ENCODE results near the gene DNAJB13. TPM values are rescaled to one million over a fixed set of nuclear protein-coding genes. Genes with fewer than 3 reads are reported as not detected.

DNAJB13 gene
- total RNA-seq, 3 donors from 2014 or later (not counting 1 experiment from before 2014, with no cell fraction given) = 0.45 TPM; not detected in 2

DNA sequence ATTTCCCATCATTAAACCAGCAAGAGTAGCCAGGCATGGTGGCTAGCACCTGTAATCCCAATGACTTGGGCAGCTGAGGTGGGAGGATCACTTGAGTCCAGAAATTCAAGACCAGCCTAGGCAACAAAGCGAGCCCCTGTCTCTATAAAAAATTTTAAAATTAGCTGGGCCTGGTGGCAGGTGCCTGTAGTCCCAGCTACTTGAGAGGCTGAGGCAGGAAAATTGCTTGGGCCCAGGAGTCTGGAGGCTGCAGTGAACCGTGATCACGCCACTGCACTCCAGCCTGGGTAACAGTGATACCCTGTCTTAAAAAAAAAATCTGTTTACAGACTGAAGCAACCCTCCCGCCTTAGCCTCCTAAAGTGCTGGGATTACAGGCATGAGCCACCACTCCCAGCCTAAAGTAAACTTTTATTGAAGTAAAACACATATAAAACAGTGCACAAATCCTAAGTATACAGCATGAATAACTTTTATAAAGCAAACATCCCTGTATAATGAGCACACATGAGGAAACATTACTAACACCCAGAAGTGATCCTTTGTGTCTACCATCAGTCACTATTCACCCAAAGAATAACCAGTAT lies 45.4 kb downstream of the DNAJB13 start:
- TF ChIP-seq CTCF (IDR thresholded peaks at IDR 0.05) = no peak
- Histone ChIP-seq H3K27ac (ENCODE audit: low read length) (peak overlapping the region; percentile 95), H3K9me3 (ENCODE audit: control insufficient read depth, insufficient read depth, low read length) (no peaks in the 10 kb centered on the region), H3K36me3 (ENCODE audit: control insufficient read depth, insufficient read depth, low read length) (peaks cover 3% of the 10 kb centered on the region), H3K27me3 (ENCODE audit: control insufficient read depth, insufficient read depth, low read length) (no peaks in the 10 kb centered on the region), H3K4me3 (ENCODE audit: low read length) (peak overlapping the region; percentile 8), H3K4me1 (ENCODE audit: control insufficient read depth, insufficient read depth, low read length) (peaks cover 38% of the 10 kb centered on the region)
- DNase-seq (peak in 1 of 2 donors; percentile 47), ATAC-seq (peak in 2 of 3 donors; percentile 7 to 10)
- H3K4me3 Mint-ChIP-seq = peak overlapping the region; percentile 92
- H3K4me1 Mint-ChIP-seq = peaks cover 50 to 57% of the 10 kb centered on the region in 2 donors
- no peaks in the 10 kb centered on the region for H3K27me3 Mint-ChIP-seq (ENCODE audit: low read depth in 2 of 2)
- intact Hi-C loops (cut with micrococcal nuclease) = no loop called here
- 47% methylated on average over 4 of the region's 4 CpGs for WGBS (ENCODE audit: insufficient coverage)
- no peaks in the 10 kb centered on the region for H3K36me3 Mint-ChIP-seq
- peak overlapping the region; percentile 98 to 100 for H3K27ac Mint-ChIP-seq
- no peaks in the 10 kb centered on the region for H3K9me3 Mint-ChIP-seq

GRCh38 chr11:73997120-73997770 lies 46.4 kb downstream of the DNAJB13 start:
- no peaks in the 10 kb centered on the region for H3K9me3 ChIP-seq (ENCODE audit: control insufficient read depth, insufficient read depth, low read length)
- peaks cover 4% of the 10 kb centered on the region for H3K36me3 ChIP-seq (ENCODE audit: control insufficient read depth, insufficient read depth, low read length)
- Mint-ChIP-seq H3K27me3 (ENCODE audit: low read depth in 2 of 2) (no peaks in the 10 kb centered on the region), H3K4me3 (peak overlapping the region; percentile 2), H3K4me1 (peaks cover 60 to 67% of the 10 kb centered on the region in 2 donors), H3K9me3 (no peaks in the 10 kb centered on the region), H3K27ac (peak overlapping the region; percentile 98 to 100), H3K36me3 (no peaks in the 10 kb centered on the region)
- no peak for TF ChIP-seq CTCF (IDR thresholded peaks at IDR 0.05)
- peaks cover 48% of the 10 kb centered on the region for H3K4me1 ChIP-seq (ENCODE audit: control insufficient read depth, insufficient read depth, low read length)
- peak in 1 of 2 donors; percentile 28 for DNase-seq
- WGBS (ENCODE audit: insufficient coverage) = 63% methylated on average over 6 of the region's 6 CpGs
- no peak for ATAC-seq
- no peak overlapping the region for H3K4me3 ChIP-seq (ENCODE audit: low read length)
- peak overlapping the region; percentile 95 for H3K27ac ChIP-seq (ENCODE audit: low read length)
- H3K27me3 ChIP-seq (ENCODE audit: control insufficient read depth, insufficient read depth, low read length) = no peaks in the 10 kb centered on the region
- intact Hi-C loops (cut with micrococcal nuclease) = no loop called here

DNA sequence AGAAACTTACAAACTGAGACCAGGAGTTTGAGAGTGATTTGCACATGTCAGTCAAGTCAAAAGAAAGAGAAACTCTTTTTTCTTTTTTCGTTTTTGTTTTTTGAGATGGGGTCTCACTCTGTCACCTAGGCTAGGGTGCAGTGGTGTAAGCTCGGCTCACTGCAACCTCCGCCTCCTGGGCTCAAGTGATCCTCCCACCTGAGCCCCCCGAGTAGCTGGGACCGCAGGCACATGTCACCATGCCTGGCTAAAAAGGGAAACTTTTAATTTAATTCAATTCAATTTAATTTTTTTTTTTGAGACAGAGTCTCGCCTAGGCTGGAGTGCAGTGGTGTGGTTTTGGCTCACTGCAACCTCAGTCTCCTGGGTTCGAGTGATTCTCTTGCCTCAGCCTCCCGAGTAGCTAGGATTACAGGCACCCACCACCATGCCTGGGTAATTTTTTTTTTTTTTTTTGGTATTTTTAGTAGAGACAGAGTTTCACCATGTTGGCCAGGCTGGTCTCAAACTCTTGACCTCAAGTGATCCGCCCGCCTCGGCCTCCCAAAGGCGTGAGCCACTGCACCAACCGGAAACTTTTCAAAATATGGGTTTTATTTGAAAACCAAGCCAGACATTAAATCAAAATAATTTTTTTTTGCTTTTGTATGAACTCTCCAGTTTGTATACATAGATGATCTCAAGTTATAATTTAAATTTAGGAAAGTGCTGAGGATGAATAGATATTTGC lies 48.2 kb downstream of the DNAJB13 start:
- 80% methylated on average over 11 of the region's 13 CpGs for WGBS (ENCODE audit: insufficient coverage)
- intact Hi-C loops (cut with micrococcal nuclease) = no loop called here
- no peaks in the 10 kb centered on the region for H3K36me3 Mint-ChIP-seq
- H3K9me3 Mint-ChIP-seq = no peaks in the 10 kb centered on the region
- peak overlapping the region; percentile 5 for H3K4me3 Mint-ChIP-seq
- no peak for ATAC-seq
- Histone ChIP-seq H3K4me1 (ENCODE audit: control insufficient read depth, insufficient read depth, low read length) (peaks cover 47% of the 10 kb centered on the region), H3K4me3 (ENCODE audit: low read length) (no peak overlapping the region), H3K36me3 (ENCODE audit: control insufficient read depth, insufficient read depth, low read length) (peaks cover 8% of the 10 kb centered on the region), H3K27ac (ENCODE audit: low read length) (no peak overlapping the region), H3K27me3 (ENCODE audit: control insufficient read depth, insufficient read depth, low read length) (no peaks in the 10 kb centered on the region), H3K9me3 (ENCODE audit: control insufficient read depth, insufficient read depth, low read length) (no peaks in the 10 kb centered on the region)
- no peaks in the 10 kb centered on the region for H3K27me3 Mint-ChIP-seq (ENCODE audit: low read depth in 2 of 2)
- peaks cover 76 to 85% of the 10 kb centered on the region in 2 donors for H3K4me1 Mint-ChIP-seq
- TF ChIP-seq CTCF (IDR thresholded peaks at IDR 0.05) = no peak
- DNase-seq = no peak
- peak overlapping the region; percentile 40 to 93 for H3K27ac Mint-ChIP-seq
